Type B pancreatic cell (in vitro differentiated cells): ENCODE data around the gene TMEM51. TPM values are rescaled to one million over a fixed set of nuclear protein-coding genes. Genes with fewer than 3 reads are reported as not detected.

Experiments used
- DNase-seq: peaks from one replicate; pipeline ENCODE4 v3.0.0; 2021; ENCODE audit warnings: mixed read lengths; ENCODE audit not compliant: unreplicated experiment; ENCODE audit errors: extremely low spot score
- H3K27ac Mint-ChIP-seq: 2 replicates; pipeline ENCODE4 v1.8.0; 2021; ENCODE audit warnings: mild to moderate bottlenecking, mixed read lengths
- H3K27me3 Mint-ChIP-seq: 2 replicates; pipeline ENCODE4 v1.8.0; 2021; ENCODE audit warnings: mixed read lengths
- H3K36me3 Mint-ChIP-seq: 2 replicates; pipeline ENCODE4 v1.8.0; 2021; ENCODE audit warnings: mixed read lengths
- H3K4me1 Mint-ChIP-seq: one replicate; pipeline ENCODE4 v1.8.0; 2021; ENCODE audit warnings: mixed read lengths; ENCODE audit not compliant: unreplicated experiment
- H3K4me3 Mint-ChIP-seq: 2 replicates; pipeline ENCODE4 v1.8.0; 2021; ENCODE audit warnings: mild to moderate bottlenecking, mixed read lengths
- H3K9me3 Mint-ChIP-seq: 2 replicates; pipeline ENCODE4 v1.8.0; 2021; ENCODE audit warnings: mixed read lengths
- CTCF ChIP-seq: fragments of 200-600 bp; sonication (generic); conservative IDR thresholded peaks from 2 replicates; pipeline ENCODE4 v1.5.0; 2021; ENCODE audit warnings: antibody characterized with exemption, mild to moderate bottlenecking
- long read RNA-seq: library from polyadenylated mRNA; unstranded; transcript quantifications from one replicate; pipeline ENCODE4 v2.0.0, GENCODE V29; 2020
- total RNA-seq: library from RNA; stranded (reverse); gene quantifications from 2 replicates; pipeline ENCODE4 v1.2.1, GENCODE V29; 2021; ENCODE audit warnings: low replicate concordance

TMEM51 gene
- total RNA-seq, result 12.5 and 28.8 TPM in 2 replicates
- long read RNA-seq, transcript TMEM51-202 (4 exons, 1,843 nt), result major isoform, 5 of 10 reads
- long read RNA-seq, partial matches to known transcripts, result 0 of 10 reads
- long read RNA-seq, other reads (novel, unspliced or antisense), result 3 of 10 reads

GRCh38 chr1:15153184-15153841 lies at the start of gene TMEM51:
TSS of gene TMEM51 (plus strand) at chr1:15153747. CDS start at chr1:15215088, 61,341 bp downstream.
- H3K27me3 Mint-ChIP-seq, result peaks cover 14% of the 10 kb centered on the region

GRCh38 chr1:15103906-15104305 lies 49.6 kb upstream of the TMEM51 start:
- TF ChIP-seq CTCF, result no peak
- no peaks in the 10 kb centered on the region for H3K9me3 Mint-ChIP-seq
- DNase-seq, result no peak
- no peak overlapping the region for H3K4me3 Mint-ChIP-seq
- peaks cover 11% of the 10 kb centered on the region for H3K4me1 Mint-ChIP-seq
- no peak overlapping the region for H3K27ac Mint-ChIP-seq
- no peaks in the 10 kb centered on the region for H3K36me3 Mint-ChIP-seq
- H3K27me3 Mint-ChIP-seq, result peaks cover 18% of the 10 kb centered on the region

More at GRCh38 chr1:15153184-15153841, at the start of gene TMEM51:
- TF ChIP-seq CTCF, result no peak
- H3K4me3 Mint-ChIP-seq, result peak within 1 kb of the TSS; percentile 96
- peak; percentile 87 for DNase-seq
- peaks cover 5% of the 10 kb centered on the region for H3K9me3 Mint-ChIP-seq
- H3K4me1 Mint-ChIP-seq, result peaks cover 45% of the 10 kb centered on the region
- peak within 1 kb of the TSS; percentile 95 for H3K27ac Mint-ChIP-seq
- peaks cover 3% of the 10 kb centered on the region for H3K36me3 Mint-ChIP-seq

- Mint-ChIP-seq H3K27me3 (peaks cover 15% of the 10 kb centered on the region), H3K4me1 (peaks cover 3% of the 10 kb centered on the region), H3K9me3 (no peaks in the 10 kb centered on the region), H3K27ac (no peak overlapping the region), H3K36me3 (no peaks in the 10 kb centered on the region), H3K4me3 (no peak overlapping the region)
- TF ChIP-seq CTCF, result no peak
- DNase-seq, result no peak
These were observed 48.8 kb upstream of the TMEM51 start for GRCh38 chr1:15104768-15105167.

- Mint-ChIP-seq H3K36me3 (no peaks in the 10 kb centered on the region), H3K4me3 (no peak overlapping the region), H3K27me3 (peaks cover 4% of the 10 kb centered on the region), H3K27ac (no peak overlapping the region), H3K4me1 (no peaks in the 10 kb centered on the region), H3K9me3 (no peaks in the 10 kb centered on the region)
- TF ChIP-seq CTCF, result no peak
- no peak for DNase-seq
These were observed 46.9 kb upstream of the TMEM51 start for GRCh38 chr1:15106608-15107007.

- TF ChIP-seq CTCF, result no peak
- H3K4me3 Mint-ChIP-seq, result no peak overlapping the region
- H3K9me3 Mint-ChIP-seq, result no peaks in the 10 kb centered on the region
- no peak overlapping the region for H3K27ac Mint-ChIP-seq
- no peaks in the 10 kb centered on the region for H3K27me3 Mint-ChIP-seq
- H3K4me1 Mint-ChIP-seq, result peaks cover 3% of the 10 kb centered on the region
- H3K36me3 Mint-ChIP-seq, result no peaks in the 10 kb centered on the region
- DNase-seq, result no peak
These were observed 46.4 kb upstream of the TMEM51 start for GRCh38 chr1:15107058-15107687.
